ENCODE measurements around the gene EGF.

EGF gene

DNA sequence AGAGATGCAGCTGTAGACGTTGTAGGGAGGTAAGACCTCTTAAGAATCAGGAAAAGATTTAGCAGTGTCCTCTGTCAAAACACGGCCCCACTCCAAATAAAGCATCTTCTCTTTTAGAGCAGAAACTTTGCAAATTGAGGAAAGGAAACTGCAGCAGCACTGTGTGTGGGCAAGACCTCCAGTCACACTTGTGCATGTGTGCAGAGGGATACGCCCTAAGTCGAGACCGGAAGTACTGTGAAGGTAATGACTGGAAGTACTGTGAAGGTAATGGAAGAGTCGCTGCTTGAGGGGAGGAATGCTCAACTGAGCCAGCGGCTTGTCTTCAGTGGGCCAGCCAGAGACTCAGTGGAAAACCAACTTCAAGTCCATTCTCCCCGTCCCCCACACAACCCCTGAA, 46.5 kb downstream of the EGF start:
- no peak for DNase-seq (ENCODE audit: low read depth in 2 of 2)

DNA sequence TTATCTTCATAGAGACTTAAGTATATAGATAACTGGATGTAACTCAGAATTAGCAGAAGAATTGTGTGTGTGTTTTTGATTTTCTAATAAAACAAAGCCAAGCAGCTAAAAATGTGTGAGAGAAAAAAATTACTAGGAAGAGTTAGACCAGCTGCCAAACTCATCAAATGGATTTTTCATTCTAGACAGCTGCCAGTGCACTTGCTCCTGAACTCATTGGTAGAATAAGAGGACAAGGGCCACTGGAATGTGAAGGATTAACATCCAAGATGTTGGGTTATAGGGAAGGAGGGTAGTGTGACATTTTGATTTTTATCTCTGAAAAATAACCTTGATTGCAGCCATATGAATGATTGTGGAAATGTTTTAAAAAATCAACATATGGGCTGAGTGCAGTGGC, 49.7 kb downstream of the EGF start:
- no peak for DNase-seq (ENCODE audit: low read depth in 2 of 2)

DNA sequence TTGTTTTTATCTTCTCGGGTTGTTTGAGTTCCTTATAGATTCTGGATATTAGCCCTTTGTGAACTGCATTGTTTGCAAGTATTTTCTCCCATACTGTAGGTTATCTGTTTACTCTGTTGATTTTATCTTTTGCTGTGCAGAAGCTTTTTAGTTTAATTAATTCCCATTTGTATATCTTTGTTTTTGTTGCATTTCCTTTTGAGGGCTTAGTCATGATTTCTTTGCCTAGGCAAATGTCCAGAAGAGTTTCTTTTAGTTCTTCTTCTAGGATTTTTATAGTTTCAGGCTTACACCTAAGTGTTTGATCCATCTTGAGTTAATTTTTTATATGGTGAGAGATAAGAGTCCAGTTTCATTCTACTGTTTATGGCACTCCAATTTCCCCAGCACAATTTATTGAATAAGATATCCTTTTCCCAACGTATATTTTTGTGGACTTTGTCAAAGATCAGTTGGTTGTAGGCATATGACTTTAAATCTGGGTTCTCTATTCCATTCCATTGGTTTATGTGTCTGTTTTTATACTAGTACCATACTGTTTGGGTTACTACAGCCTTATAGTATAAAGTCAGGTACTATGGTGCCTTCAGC, 54.3 kb downstream of the EGF start:
- DNase-seq (ENCODE audit: low read depth in 2 of 2), result no peak

DNA sequence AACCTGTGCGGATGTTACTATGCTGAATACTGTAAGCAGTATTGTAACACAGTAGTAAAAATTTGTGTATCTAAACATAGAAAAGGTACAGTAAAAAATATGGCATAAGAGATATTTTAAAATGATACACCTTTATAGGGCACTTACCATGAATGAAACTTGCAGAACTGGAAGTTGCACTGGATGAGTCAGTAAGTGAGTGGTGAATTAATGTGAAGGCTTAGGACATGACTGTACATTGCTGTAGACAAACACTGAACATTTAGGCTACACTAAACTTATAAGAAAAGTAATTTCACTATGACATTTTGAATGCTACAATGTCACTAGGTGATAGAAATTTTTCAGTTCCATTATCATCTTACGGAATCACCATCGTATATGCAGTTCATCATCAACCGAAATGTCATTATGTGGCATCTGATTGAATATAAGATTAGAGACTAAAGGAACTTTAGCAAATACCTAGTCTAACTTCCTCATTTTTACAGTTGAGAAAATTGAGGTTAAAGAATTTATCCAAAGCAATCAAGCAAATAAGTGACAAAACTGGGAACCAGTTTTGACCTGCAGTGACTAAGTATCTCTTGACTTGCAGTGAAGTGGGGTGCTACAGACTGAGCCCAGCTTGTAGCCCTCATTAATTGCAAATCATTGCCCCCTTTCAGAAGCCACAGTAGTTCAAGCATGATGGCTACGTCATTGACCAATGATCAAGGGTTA, 55.3 kb downstream of the EGF start:
- no peak for DNase-seq (ENCODE audit: low read depth in 2 of 2)

DNA sequence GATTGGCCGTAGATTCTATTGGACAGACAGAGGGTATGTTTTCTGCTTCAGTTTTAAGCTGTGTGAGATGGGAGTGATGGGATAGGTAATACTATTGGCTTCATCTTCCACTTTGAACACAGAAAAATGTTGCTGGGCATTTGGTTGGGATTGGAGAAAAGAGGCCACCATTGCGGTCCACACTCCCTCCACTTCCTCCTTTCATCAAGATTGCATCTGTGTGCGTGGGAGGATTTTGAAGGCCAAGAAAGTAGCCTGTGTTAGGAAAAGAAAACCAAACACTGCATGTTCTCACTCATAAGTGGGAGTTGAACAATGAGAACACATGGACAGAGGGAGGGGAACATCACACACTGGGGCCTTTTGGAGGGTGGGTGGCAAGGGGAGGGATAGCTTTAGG, 56.4 kb downstream of the EGF start:
- DNase-seq (ENCODE audit: low read depth in 2 of 2), result no peak

DNA sequence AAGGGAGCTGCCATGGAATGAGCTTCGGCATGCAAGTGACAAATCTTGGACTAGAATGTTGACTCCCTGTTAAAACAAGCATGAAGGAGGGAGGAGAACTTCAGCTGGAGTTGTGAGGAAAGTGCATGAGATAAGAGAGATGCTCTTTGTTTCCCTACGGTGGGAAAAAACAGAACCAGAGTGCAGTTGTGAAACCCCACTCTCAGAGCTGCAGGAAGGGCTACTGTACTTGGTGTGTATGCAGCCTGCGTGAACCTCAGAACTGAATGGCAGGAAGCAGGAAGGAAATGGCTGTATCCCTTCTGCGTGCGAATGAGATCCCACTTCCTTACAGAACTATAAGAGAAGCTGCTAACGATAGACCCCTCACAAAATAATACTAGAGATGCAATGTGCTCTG, 57.2 kb downstream of the EGF start:
- DNase-seq (ENCODE audit: low read depth in 2 of 2), result no peak

DNA sequence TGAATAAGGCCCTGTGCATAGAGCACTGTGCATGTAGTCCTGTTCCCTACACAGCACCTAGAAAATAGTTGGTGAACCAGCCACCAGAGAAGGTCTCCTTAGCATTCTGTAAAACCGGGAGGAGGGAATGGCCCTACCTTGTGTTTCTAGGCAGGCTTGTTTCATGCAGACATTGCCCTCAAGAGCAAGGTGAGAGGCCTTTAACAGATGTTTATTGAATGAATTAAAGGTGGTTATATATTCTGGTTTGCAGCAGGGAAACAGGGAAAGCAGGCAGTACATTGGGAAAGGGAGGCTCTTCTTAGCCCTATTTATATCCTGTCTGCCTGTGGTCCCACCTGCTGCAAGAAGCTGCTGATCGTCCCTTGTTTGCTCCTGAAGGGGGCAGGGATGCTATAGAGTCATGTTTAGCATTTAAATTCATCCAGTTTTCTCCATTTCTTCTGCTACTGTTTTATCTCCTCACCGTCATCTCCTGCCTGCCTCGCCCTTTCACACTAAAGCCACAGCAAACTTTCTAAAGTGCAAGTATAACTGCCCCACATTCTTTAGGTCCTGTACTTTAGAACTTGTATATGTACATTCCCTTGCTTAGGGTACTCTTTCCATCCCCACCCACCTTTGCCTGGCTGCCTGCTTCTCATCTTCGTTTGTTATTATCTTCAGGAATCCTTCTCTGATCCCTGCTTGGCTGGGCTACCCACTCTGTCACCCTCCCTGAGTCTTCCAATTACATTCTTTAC, 60.3 kb downstream of the EGF start:
- DNase-seq (ENCODE audit: low read depth in 2 of 2), result no peak

DNA sequence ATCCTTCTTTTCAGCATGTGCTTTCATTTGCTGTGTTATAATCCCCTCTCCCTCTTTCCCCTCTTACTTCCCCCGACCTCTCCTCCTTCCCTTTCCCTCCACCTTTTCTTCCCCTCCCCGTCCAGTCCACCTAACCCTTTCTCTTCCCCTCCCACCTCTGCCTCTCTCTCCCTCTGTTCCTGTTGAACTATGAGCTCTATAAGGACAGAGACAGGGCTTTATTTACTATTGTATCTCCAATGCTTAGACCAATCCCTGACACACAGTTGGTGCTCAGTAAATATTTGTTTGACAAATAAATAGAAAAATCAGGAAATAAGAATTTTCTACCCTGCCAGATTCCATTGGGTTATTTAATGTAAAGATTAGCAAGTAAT, 60.8 kb downstream of the EGF start:
- no peak for DNase-seq (ENCODE audit: low read depth in 2 of 2)

DNA sequence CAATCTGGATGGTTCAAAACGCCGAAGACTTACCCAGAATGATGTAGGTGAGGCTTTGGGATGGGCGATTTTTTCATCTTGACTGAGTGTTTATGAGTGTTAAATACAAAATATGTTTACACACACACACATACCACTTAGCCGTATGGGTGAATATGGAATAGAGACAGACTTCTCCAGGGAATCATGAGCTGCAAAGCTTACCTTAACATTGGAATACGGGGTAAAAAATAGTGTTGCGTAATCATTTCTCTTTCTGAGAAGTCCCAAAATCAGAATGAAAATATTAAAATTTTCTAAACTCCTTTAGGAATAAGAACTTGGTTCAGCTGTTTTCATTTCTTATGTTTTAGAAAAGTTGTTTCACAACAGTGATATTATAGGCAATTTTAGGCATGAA, 63.5 kb downstream of the EGF start:
- DNase-seq (ENCODE audit: low read depth in 2 of 2), result no peak

DNA sequence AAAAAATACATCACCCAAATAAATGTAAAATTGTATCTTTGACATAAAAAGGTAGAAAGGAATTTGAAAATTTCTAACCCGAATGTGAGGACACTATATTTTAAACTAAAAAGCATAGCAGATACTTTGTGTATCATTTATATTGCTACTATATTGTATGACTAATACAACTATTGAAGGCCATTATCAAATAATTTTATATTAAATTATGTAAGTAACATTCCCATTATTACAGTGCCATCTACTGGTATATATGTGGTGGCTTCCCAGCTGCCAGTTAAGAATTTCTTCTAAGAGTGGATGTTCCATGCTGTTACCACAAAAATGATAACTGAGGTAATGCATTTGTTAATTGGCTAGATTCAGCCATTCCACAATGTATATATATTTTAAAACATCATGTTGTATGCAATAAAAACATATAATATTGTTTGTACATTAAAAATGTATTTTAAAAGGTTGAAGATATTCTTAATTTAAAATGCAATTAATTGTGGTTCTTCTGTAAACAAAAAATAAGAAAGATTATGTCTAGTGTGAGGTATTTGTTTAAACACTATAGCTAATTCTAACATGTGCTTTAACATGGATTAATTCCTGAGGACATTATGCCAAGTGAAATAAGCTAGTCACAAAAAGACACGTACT, 65.3 kb downstream of the EGF start:
- peak in 1 of 2 experiments; percentile 31 for DNase-seq (ENCODE audit: low read depth in 2 of 2)

DNA sequence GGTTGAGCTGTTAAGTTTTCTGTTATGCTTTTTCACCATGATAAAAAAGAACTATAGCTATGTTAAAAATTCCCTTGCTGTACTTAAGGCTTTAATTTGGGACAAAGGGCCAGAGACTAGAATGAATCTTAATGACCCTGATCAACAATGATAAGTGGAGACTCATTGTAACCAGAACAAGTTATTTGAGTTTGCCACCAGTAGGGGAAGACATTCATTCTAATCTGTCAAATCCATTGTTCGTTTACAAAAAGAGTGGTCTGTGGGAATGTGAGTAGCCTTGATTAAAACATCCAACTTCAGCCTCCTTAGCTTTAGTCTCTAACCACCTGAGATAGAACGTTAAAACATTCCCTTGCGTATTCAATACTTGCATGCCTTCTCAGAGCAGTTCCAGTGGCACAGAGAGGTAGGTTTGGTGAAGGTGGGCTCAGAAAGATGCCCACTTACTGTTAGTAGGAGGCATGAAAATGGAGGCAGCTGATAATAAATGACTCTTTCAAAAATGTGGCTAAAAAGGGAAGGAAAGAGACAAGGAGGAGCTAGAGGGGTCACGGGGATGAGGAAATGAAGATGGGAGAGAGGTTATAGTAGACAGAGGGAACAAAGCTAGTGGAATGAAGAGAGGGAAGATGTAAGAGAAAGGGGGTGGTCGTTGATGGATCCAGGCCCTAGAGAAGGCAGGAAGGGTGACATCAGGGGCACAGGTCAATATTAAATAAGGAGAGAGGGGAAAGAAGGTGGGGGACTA, 66.2 kb downstream of the EGF start:
- DNase-seq (ENCODE audit: low read depth in 2 of 2), result no peak

DNA sequence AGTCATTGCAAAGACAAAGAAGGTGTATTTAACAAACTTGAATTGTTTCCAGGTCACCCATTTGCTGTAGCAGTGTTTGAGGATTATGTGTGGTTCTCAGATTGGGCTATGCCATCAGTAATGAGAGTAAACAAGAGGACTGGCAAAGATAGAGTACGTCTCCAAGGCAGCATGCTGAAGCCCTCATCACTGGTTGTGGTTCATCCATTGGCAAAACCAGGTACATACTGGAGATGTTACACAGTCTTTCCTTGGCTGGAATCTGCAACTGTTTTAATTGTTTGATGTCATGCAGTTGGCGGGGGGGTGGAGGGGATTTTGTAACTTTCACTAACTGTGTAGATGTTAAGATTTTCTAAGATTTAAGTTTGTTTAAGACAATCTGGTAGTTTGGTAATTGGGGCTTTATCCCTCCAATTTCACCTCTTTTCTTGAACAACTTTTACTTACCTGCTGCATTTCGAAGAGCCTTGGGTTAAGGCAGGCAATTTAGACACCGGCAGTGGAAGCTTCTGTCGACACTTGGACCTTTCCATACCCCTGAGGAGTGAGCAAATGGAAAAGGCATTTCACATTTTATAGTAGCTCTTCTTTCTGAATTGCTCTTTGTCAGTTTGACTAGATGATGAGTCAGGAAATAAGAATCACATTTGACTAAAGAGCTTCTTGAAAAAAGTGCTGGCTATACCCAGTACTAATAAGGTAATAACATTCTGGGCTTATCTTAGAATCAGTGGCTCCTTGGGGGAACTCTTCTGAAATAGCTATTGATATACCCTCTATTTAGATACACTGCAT, 67.4 kb downstream of the EGF start:
- DNase-seq (ENCODE audit: low read depth in 2 of 2), result peak; percentile 80 to 81

DNA sequence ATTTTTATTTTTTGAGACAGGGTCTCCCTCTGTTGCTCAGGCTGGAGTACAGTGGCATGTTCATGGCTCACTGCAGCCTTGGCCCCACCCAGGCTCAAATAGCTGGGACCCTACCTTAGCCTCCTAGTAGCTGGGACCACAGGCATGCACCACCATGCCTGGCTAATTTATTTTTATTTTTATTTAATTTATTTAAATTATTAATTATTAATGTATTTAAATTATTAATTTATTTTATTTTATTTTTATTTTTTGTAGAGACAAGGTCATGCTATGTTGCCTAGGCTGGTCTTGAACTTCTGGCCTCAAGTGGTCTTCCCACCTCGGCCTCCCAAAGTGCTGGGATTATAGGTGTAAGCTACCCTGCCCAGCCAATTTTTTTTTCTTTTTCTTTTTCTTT, 69.3 kb downstream of the EGF start:
- no peak for DNase-seq (ENCODE audit: low read depth in 2 of 2)

DNA sequence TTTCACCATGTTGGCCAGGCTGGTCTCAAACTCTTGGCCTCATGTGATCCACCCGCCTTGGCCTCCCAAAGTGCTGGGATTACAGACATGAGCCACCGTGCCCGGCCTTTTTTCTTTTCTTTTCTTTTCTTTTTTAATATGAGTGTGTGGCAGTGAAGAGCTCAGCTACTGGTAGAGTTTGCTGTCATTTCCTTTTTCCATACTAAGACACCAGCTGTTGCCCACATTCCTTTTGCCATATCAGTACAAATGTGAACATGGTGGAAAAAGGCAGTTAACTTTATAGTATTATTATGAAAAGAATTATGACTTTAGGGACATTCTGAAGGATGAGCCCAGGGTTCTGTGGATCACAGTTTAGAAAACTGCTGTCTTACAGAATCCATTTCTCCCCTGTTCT, 69.8 kb downstream of the EGF start:
- DNase-seq (ENCODE audit: low read depth in 2 of 2), result no peak

DNA sequence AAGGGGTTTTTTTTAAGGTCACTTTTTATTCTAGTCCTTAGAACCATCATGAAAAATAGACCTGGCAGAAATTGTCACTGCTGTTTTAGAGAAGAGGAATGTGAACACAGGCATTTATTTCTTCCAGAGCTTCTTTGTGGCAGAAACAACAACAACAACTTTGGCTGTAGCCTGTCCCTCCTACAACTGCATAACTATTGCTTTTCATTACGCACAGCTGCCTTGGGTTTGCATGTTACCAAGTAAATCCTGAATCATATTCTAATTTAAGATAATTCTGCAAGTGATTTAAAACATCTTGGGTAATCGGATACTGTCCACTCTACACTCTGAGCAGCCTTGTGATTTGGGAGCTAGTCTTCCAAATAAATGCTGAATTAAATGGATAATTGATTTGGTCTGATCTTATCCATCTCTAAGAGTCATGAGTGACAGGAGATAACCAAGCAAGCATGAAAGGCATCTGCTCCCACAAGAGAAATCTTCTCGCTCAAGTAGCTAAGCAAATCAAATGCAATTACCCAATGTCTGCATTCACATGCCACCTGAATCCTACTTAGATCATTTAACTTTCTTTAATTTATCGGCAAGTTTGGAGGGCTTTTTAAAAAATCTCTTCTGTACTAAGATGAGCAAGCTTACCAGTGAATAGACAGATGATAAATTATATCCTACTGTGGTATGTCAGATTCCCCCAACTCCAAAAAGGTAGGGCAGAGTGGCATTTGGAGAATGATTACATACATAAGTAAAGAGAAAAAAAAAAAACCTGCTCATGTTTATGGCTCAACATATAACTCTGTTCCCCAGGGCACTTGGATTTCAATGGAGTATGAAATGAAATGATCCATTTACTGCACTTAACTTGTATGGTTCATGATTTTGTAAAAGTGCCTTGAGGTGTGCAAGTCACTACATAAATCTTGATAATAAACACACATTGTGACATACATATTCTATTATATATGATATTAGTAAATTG, 73.6 kb downstream of the EGF start:
- DNase-seq (ENCODE audit: low read depth in 2 of 2), result no peak

DNA sequence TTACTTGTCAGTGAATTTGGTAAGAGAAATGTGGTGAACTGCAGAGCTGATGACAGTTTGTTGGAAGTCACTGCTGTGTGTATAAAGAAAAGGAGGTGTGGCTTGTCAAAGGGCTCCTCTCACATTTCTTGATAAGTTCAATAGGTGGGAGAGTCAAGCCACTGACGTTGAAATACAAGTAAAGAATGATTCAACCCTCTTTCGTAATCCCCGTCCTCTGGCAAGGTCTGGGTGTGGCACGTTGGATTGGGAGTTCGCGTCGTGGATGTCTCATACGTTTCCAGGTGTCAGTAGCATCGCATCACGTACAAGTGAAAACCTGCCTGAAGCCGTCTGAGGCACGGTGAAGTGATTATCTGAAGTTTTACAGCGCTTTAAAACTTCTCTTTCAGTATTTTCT, 76.4 kb downstream of the EGF start:
- DNase-seq (ENCODE audit: low read depth in 2 of 2), result no peak

DNA sequence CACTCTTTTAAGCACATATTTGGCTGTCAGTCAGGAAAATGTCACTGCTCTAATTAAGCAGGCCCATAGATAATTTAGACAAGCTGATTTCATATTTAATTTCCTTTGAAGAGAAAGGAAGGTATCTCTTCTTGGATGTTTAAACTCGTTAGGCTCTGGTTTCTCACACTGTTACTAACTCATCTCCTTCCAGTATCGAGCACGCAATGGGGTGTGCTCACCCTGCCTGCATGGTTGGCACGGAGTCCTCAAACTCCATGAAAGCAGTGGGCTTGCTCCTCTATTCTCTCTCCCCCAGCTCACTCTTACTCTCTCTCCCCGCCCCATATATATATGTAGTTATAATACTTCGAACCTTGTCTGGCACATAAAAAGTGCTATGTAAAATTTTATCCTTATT, 76.9 kb downstream of the EGF start:
- no peak for DNase-seq (ENCODE audit: low read depth in 2 of 2)

DNA sequence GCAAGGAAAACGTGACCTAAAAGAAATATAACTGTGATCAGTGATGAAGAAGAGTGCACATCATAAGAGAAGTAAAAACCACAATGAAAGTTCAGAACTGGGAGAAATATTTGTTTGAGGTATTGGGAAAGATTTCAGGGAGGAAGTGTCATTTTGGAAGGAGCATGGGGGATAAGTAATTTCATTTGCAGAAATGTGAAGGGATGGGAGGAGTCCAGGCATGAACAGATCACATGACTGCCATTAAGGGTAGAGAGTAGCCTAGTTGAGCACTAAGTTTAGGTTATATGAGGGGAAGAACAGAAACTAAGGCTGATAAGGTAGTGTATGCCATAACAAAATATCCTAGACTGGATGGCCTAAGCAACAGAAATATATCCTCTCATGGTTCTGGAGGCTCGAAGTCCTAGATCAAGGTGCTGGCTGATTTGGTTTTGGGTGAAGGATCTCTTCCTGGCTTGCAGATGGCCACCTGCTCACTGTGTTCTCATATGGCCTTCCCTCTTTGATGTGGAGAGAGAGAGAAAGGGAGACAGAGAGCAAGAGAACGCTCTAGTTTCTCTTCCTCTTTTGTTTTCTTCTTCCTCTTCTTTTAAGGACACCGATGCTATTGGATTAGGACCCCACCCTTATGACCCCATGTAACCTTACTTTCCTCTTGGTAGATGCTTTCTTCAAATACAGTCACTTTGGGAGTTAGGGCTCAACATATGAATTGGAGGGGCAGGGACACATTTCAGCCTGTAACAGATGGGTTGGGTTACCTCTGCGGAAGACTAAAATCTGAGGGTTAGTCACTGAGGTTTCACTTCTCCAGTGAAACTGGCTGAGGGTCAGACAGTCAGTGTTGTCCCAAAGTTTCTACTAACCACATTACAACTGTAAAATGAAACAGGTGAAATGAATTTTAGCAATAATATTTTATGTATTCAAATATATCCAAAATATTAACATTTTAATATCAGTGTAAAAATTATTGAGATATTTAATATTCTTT, 77.9 kb downstream of the EGF start:
- no peak for DNase-seq (ENCODE audit: low read depth in 2 of 2)

DNA sequence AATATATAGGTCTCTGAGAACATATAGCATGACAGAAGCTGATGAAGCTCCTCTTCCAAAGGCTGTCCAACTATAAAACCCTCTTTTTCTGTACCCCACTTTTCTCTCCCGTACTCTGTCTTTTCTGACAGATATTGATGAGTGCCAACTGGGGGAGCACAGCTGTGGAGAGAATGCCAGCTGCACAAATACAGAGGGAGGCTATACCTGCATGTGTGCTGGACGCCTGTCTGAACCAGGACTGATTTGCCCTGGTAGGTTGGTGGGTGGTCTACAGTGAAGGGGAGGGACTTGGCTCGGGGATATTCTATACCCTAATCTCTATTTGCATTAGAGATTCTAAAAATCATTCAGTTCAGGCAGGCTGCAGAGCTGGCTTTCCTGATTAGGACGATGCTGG, 80.4 kb downstream of the EGF start:
- DNase-seq (ENCODE audit: low read depth in 2 of 2), result no peak
